H1 (cell line): ENCODE results near the gene ZNF652. TPM values are rescaled to one million over a fixed set of nuclear protein-coding genes. Genes with fewer than 3 reads are reported as not detected.

ENCODE experiments used
- CTCF ChIA-PET: fragments of 300-600 bp; sonication (Branson Sonifier 250); formaldehyde crosslinking; loops from one replicate; lab custom pipeline; 2021; ENCODE audit not compliant: partially characterized antibody; lab: Charles Lee
- POLR2A ChIA-PET: fragments of 300-600 bp; sonication (Branson Sonifier 250); formaldehyde crosslinking; loops from one replicate; lab custom pipeline; 2021; ENCODE audit warnings: inconsistent platforms; ENCODE audit not compliant: partially characterized antibody; lab: Charles Lee
- DNase-seq, 2 experiments: peaks; one replicate each; pipeline versions ENCODE4 v3.0.0 to v3.0.0-alpha.2; 2010 to 2022; ENCODE audit warnings: low spot score in 2 of 2, low read depth in 1 of 2, mixed read lengths in 1 of 2
- FAIRE-seq: peaks from 2 replicates; lab custom pipeline; 2011; peaks lifted over from hg19 to GRCh38; lab: Jason Lieb, UNC
- H2AFZ ChIP-seq: 2 replicates; pipeline ENCODE4 v1.8.1; 2012; ENCODE audit warnings: low read length, inconsistent platforms
- H2AK5ac ChIP-seq: 2 replicates; pipeline ENCODE4 v1.6.1; 2013; ENCODE audit warnings: low read depth, low read length
- H2BK120ac ChIP-seq: replicated peaks from 2 replicates; pipeline ENCODE3; 2013; ENCODE audit warnings: low read depth, low read length, inconsistent platforms
- H2BK12ac ChIP-seq: 2 replicates; pipeline ENCODE4 v1.6.1; 2013; ENCODE audit warnings: low read depth, low read length
- H2BK15ac ChIP-seq: 2 replicates; pipeline ENCODE4 v1.6.1; 2013; ENCODE audit warnings: low read length
- H2BK20ac ChIP-seq: 2 replicates; pipeline ENCODE4 v1.6.1; 2013; ENCODE audit warnings: low read length
- H2BK5ac ChIP-seq: 2 replicates; pipeline ENCODE4 v1.6.1; 2013; ENCODE audit warnings: low read depth, low read length
- H3K14ac ChIP-seq: 2 replicates; pipeline ENCODE4 v1.6.1; 2013; ENCODE audit warnings: inconsistent platforms; ENCODE audit not compliant: insufficient read length
- H3K18ac ChIP-seq: 2 replicates; pipeline ENCODE4 v1.6.1; 2013; ENCODE audit warnings: low read length; ENCODE audit errors: extremely low read depth
- H3K23ac ChIP-seq: 2 replicates; pipeline ENCODE4 v1.6.1; 2013; ENCODE audit warnings: inconsistent platforms; ENCODE audit not compliant: insufficient read length
- H3K23me2 ChIP-seq: 2 replicates; pipeline ENCODE4 v1.6.1; 2013; ENCODE audit warnings: low read depth, low read length
- H3K27ac ChIP-seq: 2 replicates; pipeline ENCODE4 v1.6.1; 2011; ENCODE audit warnings: low read depth, low read length, inconsistent platforms
- H3K27me3 ChIP-seq, 4 experiments: replicated peaks in 1 of 4; 1 replicate in 1 of 4; 2 replicates in 3 of 4; pipeline versions ENCODE4 v1.6.1 to v1.8.1; 2011 to 2013; ENCODE audit warnings: low read length in 3 of 4, mild to moderate bottlenecking in 3 of 4, inconsistent platforms in 2 of 4, mixed read lengths in 2 of 4, moderate library complexity in 1 of 4; ENCODE audit not compliant: control insufficient read depth in 3 of 4, insufficient read depth in 3 of 4; ENCODE audit errors: extremely low read depth in 1 of 4
- H3K36me3 ChIP-seq, 4 experiments: 2 replicates each; pipeline versions ENCODE4 v1.6.1 to v1.8.1; 2011 to 2013; ENCODE audit warnings: mild to moderate bottlenecking in 4 of 4, low read length in 3 of 4, moderate library complexity in 2 of 4, control low read depth in 1 of 4, inconsistent platforms in 1 of 4; ENCODE audit not compliant: insufficient read depth in 4 of 4, control insufficient read depth in 2 of 4
- H3K4ac ChIP-seq: replicated peaks from 2 replicates; pipeline ENCODE3; 2013; ENCODE audit warnings: low read length, low read depth, mixed read lengths, inconsistent platforms; ENCODE audit not compliant: insufficient read length
- H3K4me1 ChIP-seq, 4 experiments: replicated peaks in 1 of 4; 1 replicate in 1 of 4; 2 replicates in 3 of 4; pipeline versions ENCODE4 v1.6.1 to v1.8.1; 2011 to 2013; ENCODE audit warnings: low read length in 3 of 4, inconsistent platforms in 2 of 4, mixed read lengths in 1 of 4; ENCODE audit not compliant: insufficient read depth in 4 of 4, control insufficient read depth in 3 of 4
- H3K4me2 ChIP-seq, 2 experiments: 2 replicates each; pipeline versions ENCODE4 v1.6.1 to v1.8.1; 2011 to 2013; ENCODE audit warnings: low read depth in 2 of 2, low read length in 2 of 2, control low read depth in 1 of 2, inconsistent platforms in 1 of 2, mild to moderate bottlenecking in 1 of 2; ENCODE audit not compliant: insufficient read depth in 1 of 2
- H3K4me3 ChIP-seq, 4 experiments: fragments of 200-600, 300-600 bp in 1 of 4; sonication (generic), shearing (Covaris generic), sonication (Bioruptor Twin) in 1 of 4; 2 replicates each; pipeline versions ENCODE4 v1.5.1 to v1.8.1; 2011 to 2016; ENCODE audit warnings: low read length in 4 of 4, low read depth in 3 of 4, control low read depth in 2 of 4, inconsistent platforms in 2 of 4, mild to moderate bottlenecking in 2 of 4, mixed read lengths in 1 of 4, moderate library complexity in 1 of 4; ENCODE audit not compliant: insufficient read depth in 2 of 4; ENCODE audit errors: extremely low read depth in 1 of 4
- H3K56ac ChIP-seq: replicated peaks from 2 replicates; pipeline ENCODE3; 2013; ENCODE audit warnings: low read depth, mild to moderate bottlenecking, mixed read lengths, low read length, inconsistent platforms; ENCODE audit not compliant: insufficient read length
- H3K79me1 ChIP-seq: 2 replicates; pipeline ENCODE4 v1.6.1; 2013; ENCODE audit warnings: low read depth, low read length, control low read depth
- H3K79me2 ChIP-seq, 2 experiments: 2 replicates each; pipeline versions ENCODE4 v1.6.1 to v1.8.1; 2012 to 2013; ENCODE audit warnings: low read length in 2 of 2, mild to moderate bottlenecking in 2 of 2, inconsistent platforms in 1 of 2; ENCODE audit not compliant: insufficient read depth in 2 of 2, control insufficient read depth in 1 of 2
- H3K9ac ChIP-seq, 4 experiments: replicated peaks in 1 of 4; 1 replicate in 1 of 4; 2 replicates in 3 of 4; pipeline versions ENCODE4 v1.6.1 to v1.8.1; 2011 to 2013; ENCODE audit warnings: low read depth in 3 of 4, low read length in 3 of 4, control low read depth in 2 of 4, mild to moderate bottlenecking in 2 of 4, moderate library complexity in 2 of 4, inconsistent platforms in 1 of 4; ENCODE audit errors: extremely low read depth in 1 of 4
- H3K9me3 ChIP-seq, 2 experiments: 2 replicates each; pipeline versions ENCODE4 v1.6.1 to v1.8.1; 2012 to 2013; ENCODE audit warnings: mild to moderate bottlenecking in 2 of 2, moderate library complexity in 2 of 2, control low read depth in 1 of 2, inconsistent platforms in 1 of 2, low read depth in 1 of 2, low read length in 1 of 2, mixed read lengths in 1 of 2; ENCODE audit not compliant: insufficient read depth in 2 of 2
- H4K20me1 ChIP-seq, 2 experiments: replicated peaks in 1 of 2; 2 replicates each; pipeline versions ENCODE3 to v1.8.1; 2011 to 2013; ENCODE audit warnings: inconsistent platforms in 2 of 2, low read length in 2 of 2, mild to moderate bottlenecking in 1 of 2; ENCODE audit not compliant: insufficient read depth in 2 of 2, control insufficient read depth in 1 of 2
- H4K5ac ChIP-seq: 2 replicates; pipeline ENCODE4 v1.6.1; 2013; ENCODE audit warnings: low read length, low read depth, mixed read lengths, inconsistent platforms; ENCODE audit not compliant: insufficient read length
- H4K8ac ChIP-seq: 2 replicates; pipeline ENCODE4 v1.8.0; 2013; ENCODE audit warnings: mild to moderate bottlenecking, moderate library complexity, low read length, inconsistent platforms; ENCODE audit not compliant: insufficient read depth; ENCODE audit errors: extremely low read depth
- H4K91ac ChIP-seq: replicated peaks from 2 replicates; pipeline ENCODE3; 2013; ENCODE audit warnings: low read length, mixed read lengths, inconsistent platforms; ENCODE audit not compliant: insufficient read length
- ASH2L ChIP-seq: fragments of 200-600, 300-600 bp; sonication (generic); IDR thresholded peaks from one replicate; pipeline ENCODE4 v1.7.1; 2017; ENCODE audit warnings: low read length
- BACH1 ChIP-seq: IDR thresholded peaks from 2 replicates; pipeline ENCODE4 v1.6.1; 2012; ENCODE audit warnings: low read length, improper control_type of control experiment
- CBX5 ChIP-seq: fragments of 300-800, 300-1000 bp; sonication (generic); IDR thresholded peaks from 2 replicates; pipeline ENCODE4 v1.7.1; 2016; ENCODE audit warnings: antibody characterized with exemption, low read length, low read depth
- CEBPB ChIP-seq: IDR thresholded peaks from 2 replicates; pipeline ENCODE4 v1.6.1; 2012; ENCODE audit warnings: low read depth, low read length
- CREB1 ChIP-seq: IDR thresholded peaks from 2 replicates; pipeline ENCODE4 v1.6.1; 2012; ENCODE audit warnings: inconsistent platforms
- E2F6 ChIP-seq: IDR thresholded peaks from 2 replicates; pipeline ENCODE4 v1.6.1; 2012; ENCODE audit warnings: inconsistent platforms
- EZH2 ChIP-seq: fragments of 200-600 bp; sonication (generic); IDR thresholded peaks from 2 replicates; pipeline ENCODE4 v1.7.1; 2012; ENCODE audit warnings: low read depth, mild to moderate bottlenecking, moderate library complexity, low read length, inconsistent platforms; ENCODE audit not compliant: severe bottlenecking
- MAX ChIP-seq: IDR thresholded peaks from 2 replicates; pipeline ENCODE4 v1.6.1; 2012; ENCODE audit warnings: inconsistent platforms
- SIN3A ChIP-seq, 2 experiments: IDR thresholded peaks in 1 of 2; conservative IDR thresholded peaks in 1 of 2; 2 replicates each; pipeline ENCODE4 v1.6.1; 2011 to 2012; ENCODE audit warnings: low read length in 2 of 2, improper control_type of control experiment in 1 of 2, low read depth in 1 of 2, mild to moderate bottlenecking in 1 of 2
- SP1 ChIP-seq: IDR thresholded peaks from 2 replicates; pipeline ENCODE4 v1.6.1; 2011; ENCODE audit warnings: low read depth, low read length
- SRF ChIP-seq: IDR thresholded peaks from 2 replicates; pipeline ENCODE4 v1.6.1; 2011; ENCODE audit warnings: mild to moderate bottlenecking, low read depth, low read length, moderate library complexity
- SUZ12 ChIP-seq: fragments of 200-600 bp; sonication (generic); IDR thresholded peaks from 2 replicates; pipeline ENCODE4 v1.6.1; 2012; ENCODE audit warnings: mild to moderate bottlenecking, inconsistent platforms, low read length, moderate library complexity, mixed read lengths
- WGBS, 2 experiments: shearing (Covaris generic) in 1 of 2; methylation state at CpG; one replicate each; pipeline versions ENCODE4 v1.1.6 to v1.1.7; 2013 to 2015; ENCODE audit warnings: low lambda C conversion rate in 2 of 2, mixed read lengths in 2 of 2, inconsistent platforms in 1 of 2, low coverage in 1 of 2, missing lambda C conversion rate in 1 of 2; ENCODE audit not compliant: insufficient replicate concordance in 2 of 2, insufficient coverage in 1 of 2, insufficient read length in 1 of 2; ENCODE audit errors: extremely low coverage in 1 of 2, missing lambda C conversion rate in 1 of 2; 5-methylcytosine and 5-hydroxymethylcytosine counted together
- polyA plus RNA-seq, 7 experiments: library from polyadenylated mRNA; depleted of rRNA in 3 of 7; stranded (reverse) in 5 of 7; unstranded in 2 of 7; fragments of >200 nt in 5 of 7; fragments of 200-250 nt in 2 of 7; gene quantifications; 1 replicate in 5 of 7; 2 replicates in 1 of 7; 4 replicates in 1 of 7; pipeline versions ENCODE4 v1.2.1 to v1.2.3, GENCODE V29; 2011 to 2013; ENCODE audit warnings: missing spikeins in 2 of 7, mixed read lengths in 2 of 7
- total RNA-seq: library from RNA; stranded (reverse); fragmentation: NEBNext Ultra II Directional; extraction: Animal tissue kit (Norgen Biotek cat#: 25700); gene quantifications from 2 replicates; pipeline ENCODE4 v1.2.1, GENCODE V29; 2021
- TF ChIP-seq, protein P1 (sequence below): IDR thresholded peaks from 2 replicates; pipeline ENCODE4 v1.6.1; 2011; ENCODE audit warnings: low read depth, mild to moderate bottlenecking, low read length; ENCODE audit not compliant: insufficient read depth

ZNF652 gene
- total and polyA plus RNA-seq, 2 of the 8 experiments (the other 6 are each of a cell fraction or from before 2014, with no cell fraction given): 13.5 to 39.6 TPM

GRCh38 chr17:49277638-49278037 is 84.4 kb downstream of the ZNF652 start:
- H3K36me3 ChIP-seq: no peaks in the 10 kb centered on the region
- no peak overlapping the region for H3K4me3 ChIP-seq
- H4K91ac ChIP-seq: no peak overlapping the region
- H3K23ac ChIP-seq: no peak overlapping the region
- no peak overlapping the region for H2BK120ac ChIP-seq
- no peak overlapping the region for H2BK5ac ChIP-seq
- H3K9me3 ChIP-seq: no peaks in the 10 kb centered on the region
- no peaks in the 10 kb centered on the region for H4K20me1 ChIP-seq
- H3K27me3 ChIP-seq: no peaks in the 10 kb centered on the region
- no peak overlapping the region for H3K27ac ChIP-seq
- no peaks in the 10 kb centered on the region for H3K79me1 ChIP-seq
- no peak overlapping the region for H2AK5ac ChIP-seq
- H2BK20ac ChIP-seq: no peak overlapping the region
- POLR2A ChIA-PET: no interaction called here
- 97% methylated on average over 12 of the region's 13 CpGs; no CpG with 5 or more reads in 1 of the 2 experiments for WGBS, 2 experiments
- H3K79me2 ChIP-seq: no peaks in the 10 kb centered on the region
- H3K4me1 ChIP-seq: peaks cover 0 to 3% (median 2%) of the 10 kb centered on the region in 4 experiments; a peak in 4 of 7 replicates
- H3K23me2 ChIP-seq: no peaks in the 10 kb centered on the region
- no peak for FAIRE-seq
- no peak overlapping the region for H2BK15ac ChIP-seq
- no peak overlapping the region for H3K56ac ChIP-seq
- H3K9ac ChIP-seq: no peak overlapping the region
- no peak overlapping the region for H3K14ac ChIP-seq
- no peak overlapping the region for H3K4me2 ChIP-seq
- DNase-seq: no peak
- peak overlapping the region; percentile 60; the same call in 1 of the 2 replicates for H3K18ac ChIP-seq
- TF ChIP-seq SRF (no peak), MAX (no peak), CREB1 (no peak), ASH2L (no peak), CEBPB (no peak), EZH2 (no peak), SUZ12 (no peak), CBX5 (no peak), E2F6 (no peak), SP1 (no peak), SIN3A (conservative IDR thresholded peaks at IDR 0.05 in 1 of 2, IDR thresholded peaks at IDR 0.05 in 1 of 2; ENCODE audit: low read depth in 1 of 2, low read length in 2 of 2) (no peak), BACH1 (no peak)
- TF ChIP-seq, protein P1, sequence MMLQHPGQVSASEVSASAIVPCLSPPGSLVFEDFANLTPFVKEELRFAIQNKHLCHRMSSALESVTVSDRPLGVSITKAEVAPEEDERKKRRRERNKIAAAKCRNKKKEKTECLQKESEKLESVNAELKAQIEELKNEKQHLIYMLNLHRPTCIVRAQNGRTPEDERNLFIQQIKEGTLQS: no peak
- CTCF ChIA-PET: interaction anchor here (0.6 to 7.6 kb wide), 11 partner anchors 9 to 570 kb away, joined by 3 to 59 read pairs (median 4); partner anchors contain the start of gene TAC4
- H4K8ac ChIP-seq: no peak overlapping the region
- no peak overlapping the region for H4K5ac ChIP-seq
- H2BK12ac ChIP-seq: no peak overlapping the region
- no peak overlapping the region for H3K4ac ChIP-seq
- H2AFZ ChIP-seq: no peak overlapping the region
